ENCODE data around the gene VASP. TPM values are rescaled to one million over a fixed set of nuclear protein-coding genes. Genes with fewer than 3 reads are reported as not detected.

Gene VASP
- total RNA-seq, 1 experiment from 2014 or later, result 152 TPM

DNA sequence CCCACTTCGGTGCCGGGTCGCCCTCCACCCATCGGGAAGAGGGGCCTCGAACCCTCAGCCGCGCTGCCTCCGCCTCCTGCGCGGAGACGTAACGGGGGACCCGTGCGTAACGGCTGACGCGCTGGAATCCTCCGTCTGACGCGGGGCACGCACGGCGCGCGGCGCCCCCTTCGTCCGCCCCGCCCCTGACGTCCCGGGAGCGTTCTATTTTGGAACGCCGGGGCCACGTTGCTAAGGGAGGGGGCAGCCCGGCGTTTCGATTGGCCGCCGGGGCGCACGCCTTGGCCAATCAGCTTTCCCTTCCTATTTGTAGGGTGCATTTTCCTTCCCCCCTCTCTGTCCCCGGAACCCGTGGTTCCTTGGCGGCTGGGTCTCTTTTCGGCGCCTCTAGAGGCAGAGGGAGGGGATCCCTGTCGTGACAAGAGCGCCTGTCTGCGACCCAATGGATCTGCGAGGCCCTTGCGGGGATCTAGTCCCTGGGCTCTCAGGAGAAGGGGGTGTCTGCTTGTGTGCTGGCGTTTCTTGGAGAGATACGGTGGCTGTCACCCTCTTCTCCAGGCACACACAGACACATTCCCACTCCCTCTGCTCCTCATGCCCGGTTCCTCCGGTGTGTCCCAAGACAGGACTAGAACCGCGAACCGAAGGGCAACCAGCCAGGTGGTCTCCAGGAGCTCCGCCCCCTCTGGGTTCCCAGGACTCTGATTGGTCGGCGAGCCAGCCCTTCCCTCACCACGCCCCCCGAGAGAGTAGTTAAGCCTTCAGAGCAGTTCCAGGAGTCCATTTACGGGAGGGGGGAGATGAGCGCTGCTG lies 37.9 kb upstream of the VASP start:
- Histone ChIP-seq H3K9ac (ENCODE audit: low read length) (peak overlapping the region; percentile 99), H3K27me3 (ENCODE audit: insufficient read depth, low read length) (no peaks in the 10 kb centered on the region), H4K20me1 (ENCODE audit: insufficient read depth) (no peaks in the 10 kb centered on the region; the same call in 1 of the 2 replicates), H2AFZ (ENCODE audit: low read depth, low read length, poor library complexity, severe bottlenecking) (no peak overlapping the region), H3K27ac (ENCODE audit: low read depth, low read length) (peak overlapping the region; percentile 78), H3K4me1 (ENCODE audit: control insufficient read depth in 1 of 2, insufficient read depth in 2 of 2, low read length in 2 of 2) (peaks cover 4 to 43% of the 10 kb centered on the region in 2 experiments), H3K79me2 (ENCODE audit: insufficient read depth, low read length) (peaks cover 23% of the 10 kb centered on the region; the same call in 1 of the 2 replicates), H3K4me3 (replicated peaks in 1 of 2; ENCODE audit: low read depth in 1 of 2, low read length in 2 of 2) (peak overlapping the region; percentile 74 to 97), H3K36me3 (ENCODE audit: control insufficient read depth in 1 of 2, insufficient read depth in 2 of 2, low read length in 2 of 2) (no peaks in the 10 kb centered on the region; a peak in 1 of 4 replicates), H3K9me3 (ENCODE audit: control insufficient read depth in 1 of 2, insufficient read depth in 1 of 2, low read depth in 1 of 2, low read length in 2 of 2) (no peaks in the 10 kb centered on the region), H3K9me2 (ENCODE audit: insufficient read depth) (no peaks in the 10 kb centered on the region), H3K4me2 (ENCODE audit: low read length) (peak overlapping the region; percentile 100)
- intact Hi-C loops (cut with micrococcal nuclease), result no loop called here
- ChIA-PET RAD21 (ENCODE audit: low non-redundant PET in 1 of 2, low total read pairs in 2 of 2, uncharacterized antibody in 2 of 2, unreplicated experiment in 2 of 2) (interaction anchor here (1.2 to 1.7 kb wide), 2 partner anchors 9 to 10 kb away, joined by 4 to 8 read pairs; no protein-coding TSS in a partner anchor), CTCF (interaction anchor here (0.9 to 4.7 kb wide), 6 partner anchors 10 to 41 kb away, joined by 3 to 56 read pairs (median 8); no protein-coding TSS in a partner anchor), POLR2A (interaction anchor here (0.8 to 5.4 kb wide), 10 partner anchors 9 to 176 kb away, joined by 3 to 72 read pairs (median 12); no protein-coding TSS in a partner anchor)
- BruUV-seq (replicated peaks), result no TSS peak
- DNase-seq (ENCODE audit: low read depth, low spot score) (peak; percentile 76), ATAC-seq (peak; percentile 80)
- TF ChIP-seq SIN3A (IDR thresholded peaks at IDR 0.05; ENCODE audit: low read depth) (peak; percentile 96), SP1 (IDR thresholded peaks at IDR 0.05; ENCODE audit: low read depth) (peak; percentile 90), FOSL1 (IDR thresholded peaks at IDR 0.05; ENCODE audit: low read depth) (no peak), ELF1 (IDR thresholded peaks at IDR 0.05; ENCODE audit: borderline replicate concordance, low read depth) (no peak; the same call in 1 of the 2 replicates), ZNF274 (IDR thresholded peaks at IDR 0.05; ENCODE audit: low read depth, low read length) (no peak), EGR1 (IDR thresholded peaks at IDR 0.05; ENCODE audit: low read depth) (no peak), POLR2AphosphoS5 (IDR thresholded peaks at IDR 0.05; ENCODE audit: low read depth, low read length) (peak; percentile 74), ZFX (IDR thresholded peaks at IDR 0.05) (no peak), TCF7L2 (IDR thresholded peaks at IDR 0.05; ENCODE audit: borderline replicate concordance, extremely low read depth, insufficient read depth, insufficient read length) (no peak), SRF (IDR thresholded peaks at IDR 0.05; ENCODE audit: low read depth) (peak; percentile 39; the same call in 1 of the 2 replicates)
- TF ChIP-seq, protein P1, sequence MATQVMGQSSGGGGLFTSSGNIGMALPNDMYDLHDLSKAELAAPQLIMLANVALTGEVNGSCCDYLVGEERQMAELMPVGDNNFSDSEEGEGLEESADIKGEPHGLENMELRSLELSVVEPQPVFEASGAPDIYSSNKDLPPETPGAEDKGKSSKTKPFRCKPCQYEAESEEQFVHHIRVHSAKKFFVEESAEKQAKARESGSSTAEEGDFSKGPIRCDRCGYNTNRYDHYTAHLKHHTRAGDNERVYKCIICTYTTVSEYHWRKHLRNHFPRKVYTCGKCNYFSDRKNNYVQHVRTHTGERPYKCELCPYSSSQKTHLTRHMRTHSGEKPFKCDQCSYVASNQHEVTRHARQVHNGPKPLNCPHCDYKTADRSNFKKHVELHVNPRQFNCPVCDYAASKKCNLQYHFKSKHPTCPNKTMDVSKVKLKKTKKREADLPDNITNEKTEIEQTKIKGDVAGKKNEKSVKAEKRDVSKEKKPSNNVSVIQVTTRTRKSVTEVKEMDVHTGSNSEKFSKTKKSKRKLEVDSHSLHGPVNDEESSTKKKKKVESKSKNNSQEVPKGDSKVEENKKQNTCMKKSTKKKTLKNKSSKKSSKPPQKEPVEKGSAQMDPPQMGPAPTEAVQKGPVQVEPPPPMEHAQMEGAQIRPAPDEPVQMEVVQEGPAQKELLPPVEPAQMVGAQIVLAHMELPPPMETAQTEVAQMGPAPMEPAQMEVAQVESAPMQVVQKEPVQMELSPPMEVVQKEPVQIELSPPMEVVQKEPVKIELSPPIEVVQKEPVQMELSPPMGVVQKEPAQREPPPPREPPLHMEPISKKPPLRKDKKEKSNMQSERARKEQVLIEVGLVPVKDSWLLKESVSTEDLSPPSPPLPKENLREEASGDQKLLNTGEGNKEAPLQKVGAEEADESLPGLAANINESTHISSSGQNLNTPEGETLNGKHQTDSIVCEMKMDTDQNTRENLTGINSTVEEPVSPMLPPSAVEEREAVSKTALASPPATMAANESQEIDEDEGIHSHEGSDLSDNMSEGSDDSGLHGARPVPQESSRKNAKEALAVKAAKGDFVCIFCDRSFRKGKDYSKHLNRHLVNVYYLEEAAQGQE (IDR thresholded peaks at IDR 0.05; ENCODE audit: low read depth), result no peak
- TF ChIP-seq, protein P2, sequence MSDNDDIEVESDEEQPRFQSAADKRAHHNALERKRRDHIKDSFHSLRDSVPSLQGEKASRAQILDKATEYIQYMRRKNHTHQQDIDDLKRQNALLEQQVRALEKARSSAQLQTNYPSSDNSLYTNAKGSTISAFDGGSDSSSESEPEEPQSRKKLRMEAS (IDR thresholded peaks at IDR 0.05), result peak; percentile 89
